Measurements from ENCODE around the gene APOBR. TPM values are rescaled to one million over a fixed set of nuclear protein-coding genes. Genes with fewer than 3 reads are reported as not detected.

The APOBR gene
- total and polyA plus RNA-seq, 2 experiments from 2014 or later, result not detected

DNA sequence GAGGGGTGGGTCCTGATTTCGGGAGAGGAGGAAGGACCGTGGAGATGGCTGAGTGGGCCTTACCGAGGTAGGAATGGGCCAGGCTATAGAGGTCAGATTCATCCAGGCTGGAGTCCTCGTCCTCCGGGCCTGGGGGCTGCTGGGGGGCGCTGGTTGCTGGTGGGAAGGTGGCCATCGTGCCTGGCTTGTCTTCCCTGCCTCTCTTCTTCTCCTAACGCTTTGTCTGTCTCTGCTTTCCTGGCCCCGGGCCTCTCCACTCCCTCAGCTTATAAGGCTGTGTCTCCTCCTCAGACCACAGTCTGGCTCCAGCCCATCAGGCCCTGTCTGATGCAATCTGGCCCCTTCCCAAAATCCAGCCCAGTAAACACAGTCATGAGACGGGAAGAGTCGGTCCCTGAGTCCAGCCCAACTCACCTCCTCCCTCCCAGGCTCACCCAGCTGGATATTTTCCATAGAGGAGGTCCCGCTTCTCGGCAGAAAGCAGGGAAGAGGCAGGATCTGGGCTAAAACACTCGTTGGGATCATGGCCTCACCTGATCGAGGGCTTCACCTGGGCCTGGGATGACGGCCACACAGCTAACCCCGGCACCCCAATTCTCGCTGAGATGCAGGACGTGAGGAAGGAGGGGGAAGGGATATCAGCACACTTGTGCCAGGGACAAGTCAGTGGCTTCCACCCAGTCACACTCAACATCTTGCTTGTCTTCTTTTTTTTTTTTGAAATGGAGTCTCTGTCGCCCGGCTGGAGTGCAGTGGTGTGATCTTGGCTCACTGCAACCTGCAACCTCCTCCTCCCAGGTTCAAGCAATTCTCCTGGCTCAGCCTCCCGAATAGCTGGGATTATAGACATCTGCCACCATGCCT lies 44.5 kb downstream of the APOBR start, which contains the start of gene NUPR1:
NUPR1 (minus strand) TSS at position 242 of the 864 bp plus-strand sequence; CDS start at position 175, 67 bp downstream.
- H3F3A ChIP-seq (ENCODE audit: insufficient read depth), result peaks cover 15% of the 10 kb centered on the region; the same call in 1 of the 2 replicates
- peak; percentile 98 for DNase-seq
- 2 to 3% methylated on average over 22 of the region's 22 CpGs for WGBS, 2 experiments (ENCODE audit: low coverage in 1 of 2, low lambda C conversion rate in 2 of 2, missing lambda C conversion rate in 2 of 2)
- H3K4me3 ChIP-seq, result peak within 1 kb of the TSS; percentile 81
- no peaks in the 10 kb centered on the region; the same call in 1 of the 2 replicates for H4K20me1 ChIP-seq (ENCODE audit: insufficient read depth)
- H3K4me2 ChIP-seq (ENCODE audit: unreplicated experiment), result peak within 1 kb of the TSS; percentile 94
- H3K4me1 ChIP-seq (ENCODE audit: insufficient read depth), result peaks cover 40% of the 10 kb centered on the region
- H3K27ac ChIP-seq, result peak within 1 kb of the TSS; percentile 86
- H3K9me3 ChIP-seq (ENCODE audit: low read depth), result no peaks in the 10 kb centered on the region
- H3K9me2 ChIP-seq (ENCODE audit: insufficient read depth), result no peaks in the 10 kb centered on the region
- peaks cover 30% of the 10 kb centered on the region; the same call in 1 of the 2 replicates for H3K36me3 ChIP-seq (ENCODE audit: low read depth)
- in situ Hi-C loops (cut with MboI), result loop anchor here (25.0 kb wide), 1 partner anchor 398 kb away; the partner anchor contains the start of genes CD19 and RABEP2
- TF ChIP-seq EZH2phosphoT487 (IDR thresholded peaks at IDR 0.05; ENCODE audit: insufficient read depth, low read depth) (no peak), EZH2 (IDR thresholded peaks at IDR 0.05; ENCODE audit: insufficient read depth, poor library complexity, severe bottlenecking) (no peak)
- peaks cover 29% of the 10 kb centered on the region for H3K79me2 ChIP-seq (ENCODE audit: insufficient read depth)
- peak within 1 kb of the TSS; percentile 96 for H2AFZ ChIP-seq
- H3K27me3 ChIP-seq (replicated peaks; ENCODE audit: insufficient read depth), result no peaks in the 10 kb centered on the region
- peak within 1 kb of the TSS; percentile 93 for H3K9ac ChIP-seq

GRCh38 chr16:28540346-28540745 lies 45.9 kb downstream of the APOBR start:
- Histone ChIP-seq H3K36me3 (ENCODE audit: low read depth) (peaks cover 24% of the 10 kb centered on the region; the same call in 1 of the 2 replicates), H3K9me2 (ENCODE audit: insufficient read depth) (no peaks in the 10 kb centered on the region), H3F3A (ENCODE audit: insufficient read depth) (peaks cover 7% of the 10 kb centered on the region; the same call in 1 of the 2 replicates), H2AFZ (no peak overlapping the region), H3K4me3 (no peak overlapping the region), H3K4me2 (ENCODE audit: unreplicated experiment) (no peak overlapping the region), H3K9ac (no peak overlapping the region), H3K9me3 (ENCODE audit: low read depth) (no peaks in the 10 kb centered on the region), H3K79me2 (ENCODE audit: insufficient read depth) (peaks cover 29% of the 10 kb centered on the region), H3K27me3 (replicated peaks; ENCODE audit: insufficient read depth) (no peaks in the 10 kb centered on the region; the same call in 1 of the 2 replicates), H4K20me1 (ENCODE audit: insufficient read depth) (no peaks in the 10 kb centered on the region; the same call in 1 of the 2 replicates), H3K4me1 (ENCODE audit: insufficient read depth) (peaks cover 35% of the 10 kb centered on the region), H3K27ac (no peak overlapping the region)
- no peak for TF ChIP-seq EZH2phosphoT487 (IDR thresholded peaks at IDR 0.05; ENCODE audit: insufficient read depth, low read depth)
- TF ChIP-seq EZH2 (IDR thresholded peaks at IDR 0.05; ENCODE audit: insufficient read depth, poor library complexity, severe bottlenecking), result no peak
- in situ Hi-C loops (cut with MboI), result loop anchor here (25.0 kb wide), 1 partner anchor 397 kb away; the partner anchor contains the start of genes CD19 and RABEP2
- no peak for DNase-seq
- WGBS, 2 experiments (ENCODE audit: low coverage in 1 of 2, low lambda C conversion rate in 2 of 2, missing lambda C conversion rate in 2 of 2), result 82 to 85% methylated on average over 3 of the region's 3 CpGs

- no peak for DNase-seq
- H3K4me1 ChIP-seq (ENCODE audit: insufficient read depth), result peaks cover 15% of the 10 kb centered on the region
- peaks cover 10% of the 10 kb centered on the region for H3K79me2 ChIP-seq (ENCODE audit: insufficient read depth)
- H3F3A ChIP-seq (ENCODE audit: insufficient read depth), result no peaks in the 10 kb centered on the region
- H3K27ac ChIP-seq, result no peak overlapping the region
- in situ Hi-C loops (cut with MboI), result loop anchor here (25.0 kb wide), 1 partner anchor 395 kb away; the partner anchor contains the start of genes CD19 and RABEP2
- no peaks in the 10 kb centered on the region; the same call in 1 of the 2 replicates for H3K27me3 ChIP-seq (replicated peaks; ENCODE audit: insufficient read depth)
- no peak overlapping the region for H2AFZ ChIP-seq
- H4K20me1 ChIP-seq (ENCODE audit: insufficient read depth), result no peaks in the 10 kb centered on the region
- H3K36me3 ChIP-seq (ENCODE audit: low read depth), result 0 out of 2 replicates have a peak, but pooled peaks cover 3% of the 10 kb centered on the region
- H3K9me3 ChIP-seq (ENCODE audit: low read depth), result no peaks in the 10 kb centered on the region
- no peak overlapping the region for H3K4me2 ChIP-seq (ENCODE audit: unreplicated experiment)
- no peak overlapping the region for H3K9ac ChIP-seq
- H3K9me2 ChIP-seq (ENCODE audit: insufficient read depth), result no peaks in the 10 kb centered on the region
- H3K4me3 ChIP-seq, result no peak overlapping the region
- no peak for TF ChIP-seq EZH2 (IDR thresholded peaks at IDR 0.05; ENCODE audit: insufficient read depth, poor library complexity, severe bottlenecking)
- no peak for TF ChIP-seq EZH2phosphoT487 (IDR thresholded peaks at IDR 0.05; ENCODE audit: insufficient read depth, low read depth)
- WGBS, 2 experiments (ENCODE audit: low coverage in 1 of 2, low lambda C conversion rate in 2 of 2, missing lambda C conversion rate in 2 of 2), result 95 to 96% methylated on average over 7 of the region's 7 CpGs
These were observed 48.2 kb downstream of the APOBR start for GRCh38 chr16:28542646-28543045.

DNA sequence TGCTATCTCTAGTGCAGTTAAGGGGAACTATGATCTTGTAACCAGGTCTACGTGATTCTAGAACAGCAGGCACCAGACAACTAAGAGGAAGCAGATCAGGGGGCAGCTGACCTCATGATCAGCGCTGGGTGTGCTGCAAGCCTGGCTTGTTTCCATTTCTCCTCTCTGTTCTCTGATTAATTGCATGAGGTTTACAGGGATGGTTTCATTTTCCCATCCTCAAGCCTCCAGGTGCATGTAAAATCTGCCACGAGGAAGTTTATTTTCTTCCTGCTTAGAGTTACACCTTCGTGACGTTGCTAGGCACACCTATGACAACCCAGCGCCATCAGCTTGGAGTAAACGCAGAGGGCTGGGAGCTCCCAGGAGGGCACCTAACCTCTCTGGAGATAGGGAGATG lies 48.6 kb downstream of the APOBR start:
- Histone ChIP-seq H3K27me3 (replicated peaks; ENCODE audit: insufficient read depth) (no peaks in the 10 kb centered on the region; the same call in 1 of the 2 replicates), H3K4me2 (ENCODE audit: unreplicated experiment) (no peak overlapping the region), H3K9ac (no peak overlapping the region), H2AFZ (no peak overlapping the region), H3K79me2 (ENCODE audit: insufficient read depth) (peaks cover 6% of the 10 kb centered on the region), H3K4me3 (no peak overlapping the region), H3K4me1 (ENCODE audit: insufficient read depth) (peaks cover 11% of the 10 kb centered on the region), H4K20me1 (ENCODE audit: insufficient read depth) (no peaks in the 10 kb centered on the region), H3K27ac (no peak overlapping the region), H3K9me2 (ENCODE audit: insufficient read depth) (no peaks in the 10 kb centered on the region), H3K9me3 (ENCODE audit: low read depth) (no peaks in the 10 kb centered on the region), H3K36me3 (ENCODE audit: low read depth) (no peaks in the 10 kb centered on the region), H3F3A (ENCODE audit: insufficient read depth) (no peaks in the 10 kb centered on the region)
- in situ Hi-C loops (cut with MboI), result loop anchor here (25.0 kb wide), 1 partner anchor 394 kb away; the partner anchor contains the start of genes CD19 and RABEP2
- TF ChIP-seq EZH2 (IDR thresholded peaks at IDR 0.05; ENCODE audit: insufficient read depth, poor library complexity, severe bottlenecking) (no peak), EZH2phosphoT487 (IDR thresholded peaks at IDR 0.05; ENCODE audit: insufficient read depth, low read depth) (no peak)
- 68 to 72% methylated on average over 7 of the region's 7 CpGs for WGBS, 2 experiments (ENCODE audit: low coverage in 1 of 2, low lambda C conversion rate in 2 of 2, missing lambda C conversion rate in 2 of 2)
- DNase-seq, result no peak

Measured in GM23248 (cell line).